Measurements from ENCODE around the gene PCSK6.

Gene PCSK6

GRCh38 chr15:101489599-101490407 lies at the start of gene PCSK6:
PCSK6 (minus strand) TSS chr15:101489707; CDS start chr15:101489670, 37 bp downstream.
- TF ChIP-seq CTCF (conservative IDR thresholded peaks at IDR 0.05; ENCODE audit: low read depth, low read length) = no peak
- no peak within 1 kb of the TSS for H3K4me3 ChIP-seq (ENCODE audit: low read depth, low read length)
- DNase-seq (ENCODE audit: low read depth) = no peak

GRCh38 chr15:101538996-101539395 lies 49.5 kb upstream of the PCSK6 start:
- no peak for TF ChIP-seq CTCF (conservative IDR thresholded peaks at IDR 0.05; ENCODE audit: low read depth, low read length)
- no peak overlapping the region for H3K4me3 ChIP-seq (ENCODE audit: low read depth, low read length)
- no peak for DNase-seq (ENCODE audit: low read depth)

- TF ChIP-seq CTCF (conservative IDR thresholded peaks at IDR 0.05; ENCODE audit: low read depth, low read length) = no peak
- DNase-seq (ENCODE audit: low read depth) = no peak
- no peak overlapping the region for H3K4me3 ChIP-seq (ENCODE audit: low read depth, low read length)
Measured at GRCh38 chr15:101538177-101538576, 48.7 kb upstream of the PCSK6 start.

DNA sequence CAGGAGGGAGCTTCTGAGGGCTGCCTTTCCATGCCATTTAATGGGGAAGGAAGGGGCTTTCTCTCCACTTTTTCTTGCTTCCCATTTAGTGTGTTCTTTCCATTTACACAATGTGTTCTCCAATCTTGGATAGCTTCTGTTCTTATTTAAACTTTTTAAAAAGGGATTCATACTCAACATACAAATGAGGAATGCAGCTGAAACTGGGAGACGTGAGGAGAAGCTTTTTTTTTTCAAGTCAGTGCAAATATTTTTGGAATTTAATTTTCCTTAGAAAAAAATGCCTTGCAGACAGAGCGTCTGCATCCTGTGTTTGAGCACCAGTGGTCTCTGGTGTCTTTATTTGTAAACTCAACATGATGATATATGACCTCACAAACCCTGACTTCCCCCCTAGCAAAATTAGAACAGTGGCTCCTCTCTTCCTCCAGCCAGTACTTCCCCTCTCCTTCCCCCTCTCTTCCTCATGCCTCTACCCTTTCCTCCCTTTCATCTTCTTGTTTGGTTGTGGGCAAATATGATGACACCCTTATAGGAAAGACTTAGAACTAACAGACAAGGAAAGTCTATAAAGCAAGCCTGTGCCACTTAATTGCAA lies 48.1 kb upstream of the PCSK6 start:
- H3K4me3 ChIP-seq (ENCODE audit: low read depth, low read length) = no peak overlapping the region
- no peak for TF ChIP-seq CTCF (conservative IDR thresholded peaks at IDR 0.05; ENCODE audit: low read depth, low read length)
- no peak for DNase-seq (ENCODE audit: low read depth)

DNA sequence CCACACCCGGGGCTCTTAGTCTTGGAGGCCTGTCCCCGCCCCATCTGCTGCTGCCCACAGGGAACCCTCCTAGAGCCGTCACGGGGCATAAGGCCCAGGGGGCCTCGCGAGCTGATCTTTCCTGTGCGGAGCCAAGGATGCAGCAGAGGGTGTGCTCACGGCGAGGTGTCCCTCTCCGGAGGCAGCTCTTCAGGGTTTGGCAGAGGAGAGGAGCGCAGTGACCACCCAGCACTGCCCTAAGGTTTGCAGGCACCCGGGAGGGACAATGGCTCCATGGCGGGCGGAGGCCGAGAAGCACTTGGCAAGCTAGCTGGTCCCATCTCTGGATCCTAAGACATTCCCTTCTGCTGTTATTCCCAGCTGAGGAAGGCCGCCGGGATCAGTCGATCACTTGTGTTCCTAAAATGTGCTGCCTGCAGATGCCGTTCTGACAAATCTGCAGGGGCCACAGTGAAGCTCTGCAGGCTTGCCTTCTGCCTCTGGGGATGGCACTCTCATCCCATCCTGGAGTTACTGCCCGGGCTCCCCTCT lies 47.4 kb upstream of the PCSK6 start:
- no peak for DNase-seq (ENCODE audit: low read depth)
- no peak for TF ChIP-seq CTCF (conservative IDR thresholded peaks at IDR 0.05; ENCODE audit: low read depth, low read length)
- H3K4me3 ChIP-seq (ENCODE audit: low read depth, low read length) = no peak overlapping the region

DNA sequence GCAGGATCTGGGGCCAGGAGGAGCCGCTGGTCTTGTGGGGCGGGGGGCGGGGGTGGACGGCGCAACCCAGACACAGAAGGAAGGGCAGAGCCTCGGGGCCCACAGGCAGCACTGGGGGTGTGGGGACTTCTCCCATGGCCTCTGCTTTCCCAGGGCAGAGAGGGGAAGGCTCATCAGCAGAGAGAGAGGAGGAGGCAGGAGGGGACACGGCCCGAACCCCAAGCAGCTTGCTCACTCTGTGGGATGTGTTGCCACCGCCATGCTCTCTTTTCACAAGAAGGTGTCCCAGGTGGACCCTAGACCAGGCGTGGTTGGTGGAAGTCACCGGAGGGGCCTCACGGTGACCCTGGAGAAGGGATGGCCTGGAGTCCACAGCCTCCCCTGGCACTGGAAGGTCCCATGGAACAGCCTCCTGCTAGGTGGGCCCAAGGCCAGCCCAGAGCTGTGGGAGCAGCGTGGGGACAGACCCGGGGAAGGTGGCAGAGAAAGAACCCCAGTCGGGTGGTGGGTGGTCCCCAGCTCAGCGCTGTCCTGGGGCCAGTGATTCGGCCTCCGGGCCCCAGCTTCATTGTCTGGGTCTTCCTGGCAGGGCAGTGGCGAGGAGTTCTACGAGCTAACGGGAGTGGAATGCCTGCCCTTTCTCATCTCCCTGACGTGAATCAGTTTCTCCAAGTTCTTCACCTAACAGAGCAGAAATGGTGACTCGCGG lies 46.8 kb upstream of the PCSK6 start:
- H3K4me3 ChIP-seq (ENCODE audit: low read depth, low read length) = no peak overlapping the region
- TF ChIP-seq CTCF (conservative IDR thresholded peaks at IDR 0.05; ENCODE audit: low read depth, low read length) = no peak
- DNase-seq (ENCODE audit: low read depth) = no peak
